ENCODE measurements around the gene TMBIM6. TPM values are rescaled to one million over a fixed set of nuclear protein-coding genes. Genes with fewer than 3 reads are reported as not detected.
A peak's percentile ranks its signal among the peaks of the same experiment; 100 is the strongest.

The TMBIM6 gene
- total and polyA plus RNA-seq, 10 donors: 100 to 437 (median 375) TPM

DNA sequence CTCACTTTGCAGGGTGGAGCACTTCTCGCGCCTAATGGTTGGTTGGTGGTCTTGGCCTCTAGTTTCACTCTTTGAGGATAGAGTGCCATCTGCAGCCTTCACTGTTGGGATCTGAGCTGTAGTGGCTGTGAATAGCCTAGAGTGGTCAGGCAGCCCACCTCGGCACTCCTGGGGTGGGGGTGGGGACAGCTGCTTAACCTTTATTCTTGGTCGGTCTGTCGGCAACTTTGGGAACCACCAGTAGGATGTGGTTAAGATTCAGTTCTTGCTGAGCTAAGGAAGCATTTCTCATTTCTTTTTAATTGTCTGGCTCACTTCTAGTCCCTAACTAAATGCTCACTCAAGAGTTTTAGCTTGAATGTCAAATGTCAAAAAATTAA lies 21.1 kb downstream of the TMBIM6 start:
- WGBS, 5 donors: 36 to 61% (median 52%) methylated on average over 5 of the region's 5 CpGs
- intact Hi-C loops (cut with DNase I; ENCODE audit: low total_unique reads): no loop called here
- H3K4me3 ChIP-seq: no peak overlapping the region
- H3K27me3 ChIP-seq (replicated peaks in 1 of 7): no peaks in the 10 kb centered on the region
- TF ChIP-seq POLR2AphosphoS5 (IDR thresholded peaks at IDR 0.05) (no peak), CTCF (IDR thresholded peaks at IDR 0.05 in 8 of 11, conservative IDR thresholded peaks at IDR 0.05 in 3 of 11) (no peak), POLR2A (IDR thresholded peaks at IDR 0.05) (no peak)
- no peaks in the 10 kb centered on the region for H3K9me3 ChIP-seq
- peak overlapping the region in 4 of 8 donors; percentile 40 to 65 (median 56) for H3K27ac ChIP-seq
- H3K4me1 ChIP-seq: peaks cover 12 to 47% (median 29%) of the 10 kb centered on the region in 6 donors
- H3K36me3 ChIP-seq: peaks cover 7 to 87% (median 78%) of the 10 kb centered on the region in 6 donors
- no peak for DNase-seq

DNA sequence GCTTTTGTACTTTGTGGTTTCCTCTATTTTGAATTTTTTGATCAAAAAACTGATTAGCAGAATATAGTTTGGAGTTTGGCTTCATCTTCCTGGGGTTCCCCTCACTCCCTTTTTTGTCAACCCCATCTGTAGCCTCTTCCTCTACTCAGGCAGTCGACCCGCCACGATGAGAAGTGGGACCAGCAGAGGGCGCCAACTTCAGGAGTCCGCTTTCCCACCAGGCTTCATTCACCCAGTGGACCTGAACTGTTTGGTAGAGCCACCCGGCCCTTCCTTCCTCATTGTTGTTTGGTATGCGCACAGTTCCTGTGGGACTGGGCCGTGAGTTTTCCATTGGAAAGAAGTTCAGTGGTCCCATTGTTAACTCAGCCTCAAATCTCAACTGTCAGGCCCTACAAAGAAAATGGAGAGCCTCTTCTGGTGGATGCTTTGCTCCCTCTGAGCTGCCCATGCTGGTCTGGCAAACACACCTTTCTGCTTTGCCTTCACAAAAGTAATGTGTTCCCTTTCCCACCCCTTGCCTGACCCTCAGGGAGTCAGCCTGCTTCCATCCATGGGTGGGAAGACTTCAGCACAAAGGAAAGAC lies 21.7 kb downstream of the TMBIM6 start:
- TF ChIP-seq POLR2A (IDR thresholded peaks at IDR 0.05) (no peak), CTCF (IDR thresholded peaks at IDR 0.05 in 8 of 11, conservative IDR thresholded peaks at IDR 0.05 in 3 of 11) (peak; percentile 34 to 78 (median 62)), POLR2AphosphoS5 (IDR thresholded peaks at IDR 0.05) (peak in 2 of 3 donors; percentile 36 to 60)
- Histone ChIP-seq H3K27ac (peak overlapping the region in 4 of 8 donors; percentile 40 to 65 (median 56)), H3K4me3 (no peak overlapping the region), H3K9me3 (no peaks in the 10 kb centered on the region), H3K36me3 (peaks cover 6 to 80% (median 72%) of the 10 kb centered on the region in 6 donors), H3K27me3 (replicated peaks in 1 of 7) (no peaks in the 10 kb centered on the region), H3K4me1 (peaks cover 12 to 47% (median 28%) of the 10 kb centered on the region in 6 donors)
- DNase-seq: peak; percentile 91
- WGBS, 5 donors: 13 to 18% (median 16%) methylated on average over 8 of the region's 8 CpGs
- intact Hi-C loops (cut with DNase I; ENCODE audit: low total_unique reads): no loop called here

DNA sequence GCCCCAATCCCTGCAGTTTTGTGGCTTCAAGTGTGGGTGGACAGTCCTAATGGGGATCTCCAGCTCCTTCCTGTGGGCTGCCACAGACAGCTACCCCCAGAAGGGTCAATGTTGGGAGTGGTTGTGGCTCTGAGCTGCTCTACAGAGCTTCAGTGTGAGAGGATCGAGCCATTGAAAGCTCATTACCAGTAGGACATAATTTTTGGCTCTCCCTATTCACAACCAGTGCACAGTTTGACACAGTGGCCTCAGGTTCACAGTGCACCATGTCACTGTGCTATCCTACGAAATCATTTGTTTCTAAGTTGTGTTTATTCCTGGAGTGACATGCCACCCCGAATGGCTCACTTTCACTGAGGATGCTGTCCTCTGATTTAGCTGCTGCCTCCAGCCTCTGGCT lies 22.8 kb downstream of the TMBIM6 start:
- H3K27ac ChIP-seq: peak overlapping the region in 3 of 8 donors; percentile 32 to 65 (median 59)
- no peaks in the 10 kb centered on the region for H3K9me3 ChIP-seq
- no peak for DNase-seq
- H3K27me3 ChIP-seq (replicated peaks in 1 of 7): no peaks in the 10 kb centered on the region
- no peak overlapping the region for H3K4me3 ChIP-seq
- intact Hi-C loops (cut with DNase I; ENCODE audit: low total_unique reads): no loop called here
- 64 to 87% (median 75%) methylated on average over 3 of the region's 3 CpGs for WGBS, 5 donors
- no peak for TF ChIP-seq CTCF (IDR thresholded peaks at IDR 0.05 in 8 of 11, conservative IDR thresholded peaks at IDR 0.05 in 3 of 11)
- TF ChIP-seq POLR2AphosphoS5 (IDR thresholded peaks at IDR 0.05): peak in 1 of 3 donors; percentile 26
- peaks cover 0 to 70% (median 61%) of the 10 kb centered on the region in 6 donors for H3K36me3 ChIP-seq
- peaks cover 12 to 47% (median 28%) of the 10 kb centered on the region in 6 donors for H3K4me1 ChIP-seq

DNA sequence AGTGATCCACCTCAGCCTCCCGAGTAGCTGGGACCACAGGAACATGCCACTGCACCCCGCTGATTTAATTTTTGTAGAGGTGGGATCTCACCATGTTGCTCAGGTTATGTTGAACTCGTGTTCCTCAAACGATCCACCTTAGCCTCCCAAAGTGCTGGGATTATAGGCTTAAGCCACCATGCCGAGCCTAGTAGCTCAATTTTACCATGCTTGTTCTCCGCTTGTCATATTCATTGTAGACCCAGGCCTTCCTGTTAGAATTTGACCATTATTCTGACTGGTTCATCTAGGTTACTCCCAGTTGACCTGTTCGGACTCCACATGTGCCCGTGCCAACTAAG lies 24.7 kb downstream of the TMBIM6 start:
- no peak overlapping the region for H3K27ac ChIP-seq
- DNase-seq: no peak
- 83 to 94% (median 87%) methylated on average over 8 of the region's 8 CpGs for WGBS, 5 donors
- H3K27me3 ChIP-seq (replicated peaks in 1 of 7): no peaks in the 10 kb centered on the region
- peaks cover 12 to 43% (median 28%) of the 10 kb centered on the region in 6 donors for H3K4me1 ChIP-seq
- peaks cover 0 to 50% (median 42%) of the 10 kb centered on the region in 6 donors for H3K36me3 ChIP-seq
- H3K9me3 ChIP-seq: no peaks in the 10 kb centered on the region
- H3K4me3 ChIP-seq: no peak overlapping the region
- no peak for TF ChIP-seq POLR2AphosphoS5 (IDR thresholded peaks at IDR 0.05)
- TF ChIP-seq POLR2A (IDR thresholded peaks at IDR 0.05): no peak
- no peak for TF ChIP-seq CTCF (IDR thresholded peaks at IDR 0.05 in 8 of 11, conservative IDR thresholded peaks at IDR 0.05 in 3 of 11)
- intact Hi-C loops (cut with DNase I; ENCODE audit: low total_unique reads): no loop called here
